ENCODE measurements around the gene SPON1.

Gene SPON1

DNA sequence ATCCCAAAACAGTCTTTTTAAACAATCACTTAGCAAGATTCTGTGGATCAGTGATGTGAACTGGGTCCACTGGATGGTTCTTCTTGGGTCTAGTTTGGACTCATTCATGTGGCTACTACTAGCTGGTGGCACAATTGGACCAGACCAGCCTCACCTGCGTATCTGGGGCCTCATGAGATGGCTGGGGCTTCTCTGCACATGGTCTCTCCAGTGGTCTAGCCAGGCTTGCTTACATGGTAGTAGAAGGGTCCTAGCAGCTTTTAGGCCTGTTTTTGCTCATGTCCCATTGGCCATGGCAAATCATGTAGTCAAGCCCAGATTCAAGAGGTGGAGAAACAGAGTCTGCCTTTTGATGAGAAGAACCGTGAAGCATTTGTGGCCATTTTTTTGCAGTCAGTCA, 302.4 kb downstream of the SPON1 start:
- no peaks in the 10 kb centered on the region for H3K27me3 ChIP-seq (replicated peaks)
- no peak for DNase-seq
- peaks cover 18% of the 10 kb centered on the region for H3K36me3 ChIP-seq (replicated peaks)
- TF ChIP-seq, protein P1, sequence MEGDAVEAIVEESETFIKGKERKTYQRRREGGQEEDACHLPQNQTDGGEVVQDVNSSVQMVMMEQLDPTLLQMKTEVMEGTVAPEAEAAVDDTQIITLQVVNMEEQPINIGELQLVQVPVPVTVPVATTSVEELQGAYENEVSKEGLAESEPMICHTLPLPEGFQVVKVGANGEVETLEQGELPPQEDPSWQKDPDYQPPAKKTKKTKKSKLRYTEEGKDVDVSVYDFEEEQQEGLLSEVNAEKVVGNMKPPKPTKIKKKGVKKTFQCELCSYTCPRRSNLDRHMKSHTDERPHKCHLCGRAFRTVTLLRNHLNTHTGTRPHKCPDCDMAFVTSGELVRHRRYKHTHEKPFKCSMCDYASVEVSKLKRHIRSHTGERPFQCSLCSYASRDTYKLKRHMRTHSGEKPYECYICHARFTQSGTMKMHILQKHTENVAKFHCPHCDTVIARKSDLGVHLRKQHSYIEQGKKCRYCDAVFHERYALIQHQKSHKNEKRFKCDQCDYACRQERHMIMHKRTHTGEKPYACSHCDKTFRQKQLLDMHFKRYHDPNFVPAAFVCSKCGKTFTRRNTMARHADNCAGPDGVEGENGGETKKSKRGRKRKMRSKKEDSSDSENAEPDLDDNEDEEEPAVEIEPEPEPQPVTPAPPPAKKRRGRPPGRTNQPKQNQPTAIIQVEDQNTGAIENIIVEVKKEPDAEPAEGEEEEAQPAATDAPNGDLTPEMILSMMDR (IDR thresholded peaks at IDR 0.05; ENCODE audit: low read depth, low read length, missing control alignments), result no peak
- no peak overlapping the region for H3K27ac ChIP-seq
- no peak overlapping the region for H3K4me3 ChIP-seq (ENCODE audit: low read depth, low read length)
- in situ Hi-C loops (cut with HindIII; ENCODE audit: low pct_ligation_motif_present, low sequenced_read_pairs), result no loop called here

DNA sequence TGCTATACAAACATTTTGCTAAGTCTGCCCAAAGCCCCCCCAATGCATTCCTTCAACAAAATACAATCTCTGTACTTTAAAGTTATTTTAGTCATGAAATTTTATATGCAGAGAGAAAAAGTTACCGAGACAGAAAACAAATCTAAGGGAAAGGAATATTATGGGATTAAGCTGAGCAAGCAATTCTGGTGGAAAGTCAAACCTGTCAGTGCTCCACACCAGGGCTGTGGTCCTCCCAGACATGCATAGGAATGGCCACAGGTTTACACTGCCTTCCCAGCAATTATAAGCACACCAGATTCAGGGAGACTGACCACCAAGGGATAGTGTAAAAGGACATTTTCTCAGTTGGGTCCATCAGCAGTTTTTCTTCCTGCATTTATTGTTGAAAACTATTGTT, 304.1 kb downstream of the SPON1 start:
- H3K4me3 ChIP-seq (ENCODE audit: low read depth, low read length), result no peak overlapping the region
- no peak overlapping the region for H3K27ac ChIP-seq
- TF ChIP-seq, protein P1 (IDR thresholded peaks at IDR 0.05; ENCODE audit: low read depth, low read length, missing control alignments), result no peak
- no peak for DNase-seq
- H3K27me3 ChIP-seq (replicated peaks), result no peaks in the 10 kb centered on the region
- in situ Hi-C loops (cut with HindIII; ENCODE audit: low pct_ligation_motif_present, low sequenced_read_pairs), result no loop called here
- H3K36me3 ChIP-seq (replicated peaks), result peaks cover 18% of the 10 kb centered on the region

DNA sequence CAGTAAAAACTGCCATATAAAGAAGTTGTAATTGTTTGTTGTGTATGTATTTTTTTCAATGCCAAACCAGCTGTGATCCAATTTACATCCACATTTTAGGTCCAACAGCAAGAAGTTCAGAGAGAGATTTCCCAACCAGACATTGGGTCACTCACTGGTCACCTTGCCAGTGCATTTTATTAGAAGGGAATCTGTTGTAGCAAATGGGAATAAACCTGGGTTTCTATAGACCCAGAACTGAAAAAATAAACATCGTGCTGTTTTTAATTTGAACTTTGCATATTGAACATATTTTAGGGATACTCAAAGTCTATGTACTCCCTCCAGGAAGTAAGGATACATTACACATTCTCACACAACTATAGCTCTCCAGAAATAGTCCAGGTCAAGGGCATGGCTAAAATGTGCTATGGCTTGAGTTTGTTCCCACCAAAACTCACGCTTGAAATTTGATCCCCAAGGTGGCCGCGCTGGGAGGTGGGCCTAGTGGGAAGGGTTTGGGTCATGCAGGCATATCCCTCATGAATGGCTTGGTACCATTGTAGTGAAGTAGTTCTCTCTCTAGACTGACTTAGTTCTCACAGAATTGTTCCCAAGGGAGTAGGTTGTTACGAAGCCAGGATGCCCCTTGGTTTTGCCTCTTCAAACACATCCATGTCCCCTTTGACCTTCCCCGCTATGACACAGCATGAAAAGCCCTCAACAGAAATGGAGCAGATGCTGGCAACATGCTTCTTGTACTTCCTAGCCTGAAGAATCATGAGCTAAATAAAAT, 305.5 kb downstream of the SPON1 start:
- DNase-seq, result peak; percentile 24
- in situ Hi-C loops (cut with HindIII; ENCODE audit: low pct_ligation_motif_present, low sequenced_read_pairs), result no loop called here

DNA sequence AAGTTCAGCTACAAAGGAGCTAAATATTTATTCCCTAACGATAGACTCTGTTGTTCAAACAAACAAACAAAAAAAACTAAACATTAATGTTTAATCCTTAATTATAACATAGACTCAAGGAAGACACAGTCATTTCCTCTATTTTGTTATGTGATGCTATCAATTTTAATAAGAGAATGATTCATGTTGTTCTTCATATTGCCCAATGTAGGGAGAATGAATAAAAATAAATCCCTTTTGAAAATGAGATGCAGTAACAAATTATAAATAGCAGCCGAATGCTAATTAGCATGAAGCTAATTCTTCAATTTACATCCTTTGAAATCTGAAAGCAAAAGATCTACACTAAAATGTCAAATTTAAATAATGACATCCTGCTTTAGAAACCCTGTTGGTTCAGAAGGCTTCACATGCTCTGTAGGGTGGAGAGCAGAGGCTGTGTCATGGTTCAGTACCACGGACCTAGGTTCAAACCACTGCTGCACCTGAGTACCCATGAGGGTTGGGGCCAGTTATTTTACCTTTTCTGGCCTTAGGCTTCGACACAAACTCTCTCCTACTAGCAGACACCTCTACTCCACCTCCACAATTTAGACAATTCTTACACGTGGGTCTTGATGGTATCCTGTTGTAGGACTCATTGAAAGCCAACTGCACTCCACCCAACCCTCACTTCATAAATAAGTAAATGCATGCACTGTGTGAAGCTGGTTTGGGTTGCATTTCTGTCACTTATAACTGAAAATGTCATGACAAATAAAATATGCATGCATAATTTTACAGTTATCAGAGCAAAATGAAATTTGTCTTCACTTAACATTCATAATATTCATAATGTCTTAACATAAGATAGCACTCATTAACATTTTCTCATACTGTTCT, 307.4 kb downstream of the SPON1 start:
- no peak overlapping the region for H3K4me3 ChIP-seq (ENCODE audit: low read depth, low read length)

More for the DNA sequence above, 305.5 kb downstream of the SPON1 start:
- Histone ChIP-seq H3K36me3 (replicated peaks) (peaks cover 18% of the 10 kb centered on the region), H3K4me3 (ENCODE audit: low read depth, low read length) (no peak overlapping the region), H3K27me3 (replicated peaks) (no peaks in the 10 kb centered on the region), H3K27ac (no peak overlapping the region)
- TF ChIP-seq, protein P1 (IDR thresholded peaks at IDR 0.05; ENCODE audit: low read depth, low read length, missing control alignments), result no peak

DNA sequence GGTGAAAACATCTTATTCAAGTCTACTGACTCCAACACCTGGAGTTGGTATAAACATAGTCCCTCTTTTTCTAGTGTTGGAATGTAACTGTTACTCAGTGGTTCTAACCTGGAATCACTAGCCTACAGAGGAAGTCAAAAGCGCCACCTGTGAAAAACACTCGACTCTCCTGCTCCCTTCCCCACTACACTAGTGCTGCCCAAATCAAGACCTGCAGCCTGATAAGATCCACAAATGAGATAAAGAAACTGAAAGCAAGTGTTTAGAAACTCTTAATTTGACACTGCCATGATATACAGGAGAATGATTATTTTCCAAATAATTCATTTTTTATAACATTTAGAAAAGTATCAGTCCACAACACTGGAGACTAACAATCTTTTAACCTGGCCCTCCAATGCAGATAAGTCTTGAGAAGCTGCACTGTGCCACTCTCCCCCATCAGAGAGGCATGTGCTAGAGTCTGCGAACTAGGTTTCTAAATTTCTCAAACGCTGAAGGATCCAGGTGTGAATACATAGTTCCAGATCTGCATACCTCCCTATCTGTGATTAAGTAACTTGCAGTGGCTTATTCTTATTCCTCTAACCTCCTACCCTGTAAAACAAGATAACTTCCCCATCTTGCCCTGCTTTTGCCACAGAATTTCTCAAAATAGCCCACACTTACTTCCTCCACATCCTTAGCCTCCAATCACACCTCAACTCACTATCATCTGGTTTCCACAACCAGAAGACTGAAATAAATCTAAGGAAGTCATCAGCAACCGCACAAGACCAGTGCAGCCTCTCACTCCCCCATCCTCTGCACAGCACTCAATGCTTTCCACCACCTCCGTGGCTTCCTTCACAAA, 308.4 kb downstream of the SPON1 start:
- no peak for DNase-seq
- H3K27ac ChIP-seq, result no peak overlapping the region
- no peak overlapping the region for H3K4me3 ChIP-seq (ENCODE audit: low read depth, low read length)
- H3K27me3 ChIP-seq (replicated peaks), result no peaks in the 10 kb centered on the region
- TF ChIP-seq, protein P1 (IDR thresholded peaks at IDR 0.05; ENCODE audit: low read depth, low read length, missing control alignments), result no peak
- H3K36me3 ChIP-seq (replicated peaks), result peaks cover 2% of the 10 kb centered on the region
- in situ Hi-C loops (cut with HindIII; ENCODE audit: low pct_ligation_motif_present, low sequenced_read_pairs), result no loop called here

More for the DNA sequence above, 307.4 kb downstream of the SPON1 start:
- Histone ChIP-seq H3K27me3 (replicated peaks) (no peaks in the 10 kb centered on the region), H3K36me3 (replicated peaks) (peaks cover 12% of the 10 kb centered on the region), H3K27ac (no peak overlapping the region)
- TF ChIP-seq, protein P1 (IDR thresholded peaks at IDR 0.05; ENCODE audit: low read depth, low read length, missing control alignments), result no peak
- in situ Hi-C loops (cut with HindIII; ENCODE audit: low pct_ligation_motif_present, low sequenced_read_pairs), result no loop called here
- no peak for DNase-seq
